H1 (cell line): Measurements from ENCODE around the gene MAGI1.

ENCODE experiments used
- BRCA1 ChIP-seq: IDR thresholded peaks from 2 replicates; pipeline ENCODE4 v1.6.1; 2012; ENCODE audit warnings: low read depth, low read length, improper control_type of control experiment
- CHD1 ChIP-seq: IDR thresholded peaks from 2 replicates; pipeline ENCODE4 v1.6.1; 2012; ENCODE audit warnings: low read depth, low read length, improper control_type of control experiment
- CTCF ChIP-seq, 3 experiments: IDR thresholded peaks; 1 replicate in 2 of 3; 2 replicates in 1 of 3; pipeline versions ENCODE4 v1.5.1 to v1.6.1; 2011; ENCODE audit warnings: low read length in 3 of 3, mild to moderate bottlenecking in 3 of 3, inconsistent platforms in 2 of 3, low read depth in 1 of 3, moderate library complexity in 1 of 3; ENCODE audit not compliant: insufficient read depth in 1 of 3; ENCODE audit errors: control extremely low read depth in 1 of 3
- HDAC2 ChIP-seq, 2 experiments: fragments of 300-600 bp in 1 of 2; sonication (generic) in 1 of 2; IDR thresholded peaks; 2 replicates each; pipeline ENCODE4 v1.6.1; 2011 to 2012; ENCODE audit warnings: low read depth in 2 of 2, low read length in 2 of 2, mild to moderate bottlenecking in 2 of 2, moderate library complexity in 2 of 2, borderline replicate concordance in 1 of 2, inconsistent platforms in 1 of 2
- MAFK ChIP-seq: IDR thresholded peaks from 2 replicates; pipeline ENCODE4 v1.6.1; 2012; ENCODE audit warnings: low read depth, mild to moderate bottlenecking, improper control_type of control experiment, low read length
- MAX ChIP-seq: IDR thresholded peaks from 2 replicates; pipeline ENCODE4 v1.6.1; 2012; ENCODE audit warnings: inconsistent platforms
- POLR2A ChIP-seq, 2 experiments: IDR thresholded peaks; 1 replicate in 1 of 2; 2 replicates in 1 of 2; pipeline ENCODE4 v1.6.1; 2011; ENCODE audit warnings: low read depth in 2 of 2, low read length in 2 of 2, mild to moderate bottlenecking in 2 of 2; ENCODE audit errors: control extremely low read depth in 1 of 2
- POLR2AphosphoS5 ChIP-seq: IDR thresholded peaks from 2 replicates; pipeline ENCODE4 v1.6.1; 2011; ENCODE audit warnings: low read depth, low read length
- SAP30 ChIP-seq: fragments of 300-600 bp; sonication (generic); IDR thresholded peaks from 2 replicates; pipeline ENCODE4 v1.7.1; 2012; ENCODE audit warnings: low read length, moderate library complexity, mild to moderate bottlenecking, inconsistent platforms; ENCODE audit not compliant: insufficient read depth, insufficient replicate concordance

- TF ChIP-seq MAFK (no peak), CTCF (IDR thresholded peaks at IDR 0.05; ENCODE audit: control extremely low read depth in 1 of 3, insufficient read depth in 1 of 3, low read depth in 1 of 3, low read length in 3 of 3) (no peak), SAP30 (no peak), HDAC2 (IDR thresholded peaks at IDR 0.05; ENCODE audit: borderline replicate concordance in 1 of 2, low read depth in 2 of 2, low read length in 2 of 2) (no peak), POLR2A (IDR thresholded peaks at IDR 0.05; ENCODE audit: control extremely low read depth in 1 of 2, low read depth in 2 of 2, low read length in 2 of 2) (no peak), MAX (no peak), POLR2AphosphoS5 (no peak), CHD1 (no peak), BRCA1 (no peak)
These were observed 463.3 kb downstream of the MAGI1 start for GRCh38 chr3:65575376-65575840.
